Stromal cell of bone marrow (primary cell): ENCODE data around the gene P4HB.

Source experiments
- DNase-seq: peaks from one replicate; pipeline ENCODE4 v3.0.0-alpha.2; 2012; ENCODE audit warnings: low read depth

The P4HB gene

DNA sequence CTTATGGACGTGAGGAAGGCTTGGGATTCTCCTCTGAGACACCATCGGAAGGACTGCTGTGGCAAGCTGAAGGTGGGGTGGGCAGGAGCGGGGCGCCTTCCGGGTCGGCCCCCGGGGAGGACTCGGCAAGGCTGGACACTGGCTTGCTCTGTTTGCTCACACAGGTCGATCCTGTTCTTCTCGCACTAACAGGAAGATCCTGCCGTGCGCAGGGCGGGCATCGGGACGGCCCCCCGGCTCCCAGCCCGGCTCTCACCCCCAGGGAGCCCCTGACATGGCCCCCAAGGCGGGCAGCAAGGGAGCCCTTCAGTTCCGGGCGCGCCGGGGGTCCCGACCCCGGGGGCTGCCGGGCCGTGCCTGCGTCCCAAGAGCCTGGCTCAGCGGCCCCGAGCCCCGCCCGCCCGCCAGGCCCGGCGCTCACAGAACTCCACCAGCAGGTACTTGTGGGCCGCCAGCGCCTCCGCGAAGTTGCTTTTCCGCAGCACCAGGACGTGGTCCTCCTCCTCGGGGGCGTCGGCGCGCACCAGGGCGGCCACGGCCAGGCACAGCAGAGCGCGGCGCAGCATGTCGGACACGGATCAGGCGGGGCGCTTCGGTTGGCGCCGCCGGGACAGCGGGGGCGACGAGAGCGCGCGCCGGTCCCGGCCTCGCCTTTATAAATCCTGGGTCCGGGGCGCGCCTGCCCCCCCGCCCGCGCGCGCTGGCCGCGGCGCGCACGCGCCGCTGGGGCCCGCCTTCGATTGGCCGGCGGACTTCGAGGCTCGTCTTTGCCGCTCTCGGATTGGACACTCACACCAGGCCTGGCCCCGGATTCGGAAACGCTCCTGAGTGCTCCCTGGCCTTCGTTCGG, at the start of gene P4HB:
Gene P4HB (minus strand): TSS at position 630 of the 850 bp plus-strand sequence. CDS start 64 bp downstream, at position 566.
- DNase-seq, result no peak

DNA sequence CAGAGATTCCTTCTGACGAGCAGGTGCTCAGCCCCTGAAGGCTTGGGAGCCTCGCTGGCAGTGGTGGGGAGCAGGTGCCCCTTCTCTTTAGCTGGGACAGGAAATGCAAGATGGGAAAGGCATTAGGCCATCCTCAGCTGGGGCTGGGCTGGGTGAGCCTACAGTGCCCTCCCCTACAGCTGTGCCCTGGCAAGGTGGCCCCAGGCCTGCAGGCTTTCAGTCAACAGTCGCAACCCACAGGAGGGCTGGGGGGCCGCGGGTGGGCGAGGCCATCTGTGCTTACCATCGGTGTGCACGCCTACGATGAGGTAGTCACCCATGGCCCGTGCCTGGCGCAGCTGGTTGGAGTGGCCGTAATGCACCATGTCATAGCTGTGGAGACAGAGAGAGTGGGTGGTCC, 48.9 kb upstream of the P4HB start:
- DNase-seq, result no peak

DNA sequence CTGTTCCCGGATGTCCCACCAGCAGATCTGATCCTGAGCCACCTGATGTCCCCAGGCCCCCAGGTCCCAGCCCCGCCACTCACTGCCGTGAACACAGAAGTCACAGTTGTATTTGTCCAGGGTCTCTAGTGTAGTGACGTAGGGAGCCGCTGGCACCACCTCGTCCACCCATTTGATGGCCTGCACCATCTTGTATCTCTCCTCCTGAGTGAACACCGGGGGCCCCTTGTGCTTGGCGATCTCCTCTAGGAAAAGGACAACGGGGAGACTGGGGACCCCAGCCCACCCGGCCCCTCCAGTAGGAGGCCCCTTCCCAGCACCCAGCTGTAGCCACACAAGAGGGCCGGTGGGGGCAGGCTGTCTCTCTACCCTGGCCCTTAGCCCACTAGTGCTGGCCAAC, 48.5 kb upstream of the P4HB start:
- no peak for DNase-seq

DNA sequence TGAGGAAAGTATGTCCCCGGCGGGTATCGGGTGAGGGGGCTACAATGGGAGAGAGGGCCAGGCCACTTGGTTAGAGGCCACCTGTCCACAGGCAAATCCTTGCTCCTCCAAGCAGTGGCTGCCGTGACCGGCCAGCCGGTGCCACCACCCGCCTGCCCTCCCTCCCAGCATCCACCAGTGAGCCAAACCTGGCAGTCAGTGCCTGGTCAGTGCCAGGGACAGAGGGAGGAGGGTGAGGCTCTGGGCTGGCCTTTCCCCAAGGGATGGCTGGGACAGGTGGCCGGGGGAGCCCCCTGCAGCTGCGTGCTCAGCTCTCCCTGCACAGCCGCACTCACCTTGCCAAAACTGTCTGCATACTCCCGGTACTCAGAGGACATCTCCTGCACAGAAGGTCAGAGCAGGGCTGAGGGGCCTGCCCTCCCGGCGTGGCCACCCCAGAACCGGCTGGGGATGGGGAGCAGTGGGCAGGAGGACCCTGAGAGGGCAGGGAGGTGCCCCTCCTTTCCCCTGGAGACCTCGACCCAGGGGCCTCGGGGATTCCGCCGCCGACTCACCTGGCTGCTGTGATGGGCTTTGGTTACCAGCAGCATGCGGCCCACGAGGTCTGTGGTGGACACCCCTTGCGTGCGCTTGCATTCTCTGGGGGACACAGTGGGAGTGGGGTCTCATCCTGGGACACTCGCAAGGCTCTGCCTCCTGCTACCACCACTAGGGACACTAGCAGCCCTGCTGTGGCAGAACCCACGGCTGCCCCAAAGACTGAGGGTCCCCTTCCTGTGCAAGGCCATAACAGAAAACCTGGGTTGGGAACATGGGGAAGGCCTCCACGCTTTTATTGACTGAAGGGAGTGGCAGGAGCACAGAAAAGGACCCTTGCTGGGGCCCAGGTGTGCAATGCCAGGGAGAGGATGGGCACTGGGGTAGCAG, 47.1 kb upstream of the P4HB start:
- DNase-seq, result no peak

DNA sequence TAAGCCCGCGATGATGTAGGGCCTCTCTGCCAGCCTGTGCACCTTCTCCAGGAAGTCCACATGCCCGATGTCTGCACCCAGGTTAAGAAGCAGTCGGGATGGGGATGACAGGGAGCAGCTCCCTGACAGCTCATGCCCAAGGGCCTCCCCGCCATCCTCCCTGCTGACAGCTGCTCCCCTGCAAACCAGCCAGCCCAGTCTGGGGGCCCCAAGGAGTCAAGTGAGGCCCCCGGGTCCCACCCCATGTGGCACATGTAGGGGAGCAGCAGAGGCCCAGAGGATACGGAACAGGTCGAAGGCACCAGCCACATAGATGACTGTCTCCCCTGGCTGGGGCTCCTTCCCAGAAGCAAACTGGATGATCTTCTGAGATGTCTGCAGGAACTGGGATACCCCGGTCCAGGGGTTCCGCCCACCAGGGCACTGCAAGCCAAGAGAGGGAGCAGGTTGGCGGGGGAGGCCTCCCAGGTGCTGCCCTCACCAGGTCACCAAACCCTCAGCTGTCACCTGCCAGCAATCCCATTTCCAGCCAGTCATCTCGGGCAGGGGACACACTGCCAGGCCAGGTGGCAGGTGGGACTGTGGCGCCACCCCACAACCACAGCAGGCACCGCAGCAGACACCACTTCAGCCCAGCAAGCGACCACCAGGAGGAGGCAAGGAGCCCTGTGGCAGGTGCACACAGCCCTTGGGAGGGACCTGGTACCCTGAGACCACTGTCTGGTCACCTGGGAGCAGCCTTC, 46.3 kb upstream of the P4HB start:
- no peak for DNase-seq

DNA sequence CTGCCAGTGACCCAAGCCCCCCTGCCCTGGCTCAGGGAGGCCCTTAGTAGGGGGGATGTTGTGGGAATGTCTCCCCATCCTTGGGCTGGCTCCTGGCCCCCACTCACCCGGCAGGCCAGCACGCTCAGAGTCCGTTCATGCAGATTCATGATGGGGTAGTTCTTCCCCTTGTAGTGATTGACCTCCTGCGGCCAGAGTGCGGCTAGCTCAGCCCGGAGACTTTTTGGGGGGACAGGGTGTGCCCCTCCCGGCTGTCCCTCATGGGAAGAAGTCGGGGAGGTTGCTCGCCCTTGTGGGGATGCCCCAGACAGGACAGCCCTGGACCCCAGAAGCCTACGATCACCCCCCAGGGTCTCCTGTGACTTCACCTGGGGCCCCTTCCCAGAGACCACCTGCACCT, 45.7 kb upstream of the P4HB start:
- no peak for DNase-seq

DNA sequence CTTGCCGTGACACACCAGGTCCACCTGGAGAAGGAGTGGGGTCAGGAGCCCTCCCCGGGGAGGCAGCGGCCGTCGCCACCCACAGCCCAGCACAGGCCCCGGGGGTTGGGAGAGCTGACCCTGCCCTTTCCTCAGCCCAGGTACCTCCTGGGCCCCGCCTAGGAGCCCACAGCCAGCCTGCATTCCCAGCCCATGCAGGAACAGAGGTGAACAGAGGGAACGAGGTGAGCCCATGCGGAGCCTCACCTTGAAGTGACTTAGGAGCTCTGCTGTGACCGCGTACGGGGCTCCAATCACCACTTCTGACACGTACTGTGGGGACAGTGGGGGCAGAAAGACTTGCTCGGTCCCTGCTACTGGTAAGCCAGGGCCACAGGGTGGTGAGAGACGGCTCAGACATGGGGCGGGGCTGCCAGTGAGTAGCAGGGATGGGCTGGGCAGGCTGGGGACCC, 45.1 kb upstream of the P4HB start:
- DNase-seq, result no peak

DNA sequence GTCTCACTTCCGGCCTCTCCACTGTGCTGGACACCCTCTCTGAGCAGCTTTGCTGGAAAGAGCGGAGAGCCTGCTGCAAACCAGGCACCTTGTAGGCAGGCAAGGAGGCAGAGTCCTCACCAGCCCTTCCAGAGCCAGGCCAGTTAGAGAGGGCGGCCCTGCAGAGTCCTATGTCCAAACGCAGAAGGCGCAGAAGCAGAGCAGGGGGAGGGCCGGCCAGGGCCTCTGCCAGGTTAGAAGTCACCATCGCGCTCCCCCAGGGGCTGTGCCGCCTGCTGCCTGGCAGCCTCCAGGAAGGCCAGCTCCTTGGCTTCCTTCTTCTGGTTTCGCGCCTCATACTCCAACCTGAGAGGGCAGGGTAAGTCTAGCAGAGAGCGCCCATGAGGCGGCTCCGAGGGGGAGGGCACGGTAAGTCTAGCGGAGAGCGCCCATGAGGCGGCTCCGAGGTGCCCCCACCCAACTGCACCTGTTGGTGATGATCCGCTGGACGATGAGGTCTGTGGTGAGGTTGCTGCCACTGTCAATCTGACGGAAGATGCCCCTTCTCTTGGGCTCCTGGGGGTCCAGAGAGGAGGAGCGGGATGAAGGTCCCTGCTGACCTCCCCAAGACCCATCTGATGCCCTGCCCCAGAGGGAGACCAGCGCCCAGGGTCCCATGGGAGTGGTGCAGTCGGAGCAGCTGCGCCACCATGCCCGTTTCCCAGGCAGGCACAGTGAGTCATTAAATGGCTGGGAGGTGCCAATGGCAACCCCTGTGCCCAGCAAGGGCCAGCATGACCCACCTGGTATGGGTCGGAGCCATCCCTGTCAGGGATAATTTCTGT, 44.5 kb upstream of the P4HB start:
- DNase-seq, result no peak

DNA sequence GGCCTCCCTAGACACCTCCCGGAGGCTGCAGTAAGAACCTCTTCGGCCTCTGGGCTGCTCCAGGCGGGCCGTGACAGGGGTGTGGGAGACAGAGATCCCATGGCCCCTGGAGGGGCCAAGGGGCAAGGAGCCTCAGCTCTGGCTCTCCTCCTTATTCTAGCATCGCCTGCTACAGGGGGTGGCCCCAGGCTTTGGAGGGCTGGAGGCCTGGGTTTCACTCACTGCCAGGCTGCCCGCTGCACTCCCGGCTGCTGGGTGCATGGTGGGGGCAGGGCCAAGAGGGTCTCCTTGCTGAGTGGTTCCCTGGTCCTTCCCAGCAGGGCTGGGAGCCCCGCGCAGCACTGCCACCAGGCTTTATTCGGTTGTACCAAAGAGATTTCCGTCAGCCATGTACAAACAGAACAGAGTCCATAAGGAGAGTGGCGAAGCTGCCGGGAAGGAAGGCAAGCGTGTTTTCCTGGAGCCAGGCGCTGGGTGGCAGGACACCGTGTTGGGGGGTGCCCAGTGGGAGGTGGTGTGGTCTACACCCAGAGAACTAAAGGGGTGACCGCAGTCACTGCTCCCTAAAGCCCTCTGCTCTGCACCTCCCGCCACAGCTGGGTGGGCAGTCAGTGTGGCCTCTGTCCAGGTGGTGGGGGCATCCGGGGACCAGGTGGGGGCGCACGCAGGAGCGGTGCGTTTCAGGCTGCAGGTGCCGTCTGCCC, 43.7 kb upstream of the P4HB start:
- DNase-seq, result no peak

DNA sequence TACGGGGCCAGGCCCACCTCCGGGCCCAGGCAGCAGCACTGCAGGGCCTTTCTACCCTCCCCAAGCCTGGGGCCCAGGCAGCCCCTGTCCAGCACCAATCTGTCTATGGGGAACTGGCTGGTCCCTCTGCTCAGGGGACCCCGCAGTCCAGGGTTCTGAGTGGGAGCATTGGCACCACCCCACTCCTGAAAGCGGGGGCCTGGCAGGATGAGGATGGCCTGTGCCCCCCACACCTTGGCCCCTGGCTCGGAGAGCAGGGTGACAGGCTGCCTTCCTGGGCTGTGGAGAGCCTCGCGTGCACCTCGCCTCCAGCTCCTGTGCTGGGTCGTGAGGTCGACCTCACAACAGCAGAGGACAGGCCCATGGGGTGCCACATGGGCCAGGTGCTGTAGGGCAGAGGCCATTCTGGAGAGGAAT, 43.1 kb upstream of the P4HB start:
- no peak for DNase-seq

DNA sequence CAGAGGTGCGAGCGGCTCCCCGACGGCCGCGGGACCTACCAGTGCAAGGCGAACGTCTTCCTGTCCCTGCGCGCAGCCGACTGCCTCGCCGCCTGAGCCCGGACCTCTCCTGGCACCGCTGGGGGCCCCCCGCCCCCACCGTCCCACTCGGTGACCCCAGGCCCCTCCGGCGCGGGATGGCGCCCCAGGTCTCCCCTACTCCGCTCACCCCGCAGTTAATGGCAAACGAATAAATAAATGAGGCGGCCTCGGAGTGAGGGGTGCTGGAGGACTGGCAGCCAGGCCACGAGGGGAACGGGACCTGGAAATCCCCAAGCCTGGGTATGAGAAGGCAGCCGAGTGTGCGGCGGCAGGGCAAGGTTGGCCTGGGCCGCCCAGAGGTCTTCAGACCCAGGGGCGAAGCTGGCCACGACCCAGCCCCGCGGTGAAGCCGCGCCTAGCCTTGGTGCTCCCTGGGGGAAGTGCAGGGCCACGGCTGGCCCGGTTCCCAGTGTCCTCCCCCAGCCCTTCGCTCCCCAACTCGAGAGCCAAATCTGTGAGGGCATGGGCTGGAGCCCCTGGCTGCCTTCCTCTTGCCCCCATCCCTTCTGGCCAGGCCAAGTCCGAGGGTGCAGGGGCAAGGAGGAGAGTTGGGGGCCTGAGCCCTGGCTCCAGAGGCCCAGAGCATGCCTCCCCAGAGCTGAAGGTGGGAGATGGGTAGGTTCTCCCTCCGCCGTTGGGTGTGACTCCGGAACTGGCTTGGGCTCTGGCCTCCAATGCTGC, 42.5 kb upstream of the P4HB start:
- DNase-seq, result no peak

DNA sequence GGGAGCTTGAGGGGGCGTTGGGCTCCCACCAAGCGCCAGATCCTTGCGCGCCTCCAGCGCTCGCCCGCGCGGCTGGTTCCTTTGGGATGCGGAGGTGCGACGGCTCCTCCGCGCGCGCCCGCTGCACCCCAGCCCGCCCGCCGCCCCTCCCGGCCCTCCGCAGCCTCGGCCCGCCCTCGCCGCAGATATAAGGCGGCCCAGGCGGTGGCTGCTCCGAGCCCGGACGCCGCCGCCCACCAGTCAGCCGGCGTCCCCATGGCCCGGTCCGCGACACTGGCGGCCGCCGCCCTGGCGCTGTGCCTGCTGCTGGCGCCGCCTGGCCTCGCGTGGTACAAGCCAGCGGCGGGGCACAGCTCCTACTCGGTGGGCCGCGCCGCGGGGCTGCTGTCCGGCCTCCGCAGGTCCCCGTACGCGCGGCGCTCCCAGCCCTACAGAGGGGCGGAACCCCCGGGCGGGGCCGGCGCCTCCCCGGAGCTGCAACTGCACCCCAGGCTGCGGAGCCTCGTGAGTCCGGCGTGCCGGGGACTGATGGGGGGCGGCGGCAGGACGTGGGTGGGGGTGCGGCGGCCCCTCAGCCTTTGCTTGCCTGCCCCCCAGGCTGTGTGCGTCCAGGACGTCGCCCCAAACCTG, 41.8 kb upstream of the P4HB start, which contains the start of gene NPB:
Gene NPB (plus strand): TSS at position 216 of the 630 bp plus-strand sequence. CDS start 40 bp downstream, at position 256.
- DNase-seq, result no peak

DNA sequence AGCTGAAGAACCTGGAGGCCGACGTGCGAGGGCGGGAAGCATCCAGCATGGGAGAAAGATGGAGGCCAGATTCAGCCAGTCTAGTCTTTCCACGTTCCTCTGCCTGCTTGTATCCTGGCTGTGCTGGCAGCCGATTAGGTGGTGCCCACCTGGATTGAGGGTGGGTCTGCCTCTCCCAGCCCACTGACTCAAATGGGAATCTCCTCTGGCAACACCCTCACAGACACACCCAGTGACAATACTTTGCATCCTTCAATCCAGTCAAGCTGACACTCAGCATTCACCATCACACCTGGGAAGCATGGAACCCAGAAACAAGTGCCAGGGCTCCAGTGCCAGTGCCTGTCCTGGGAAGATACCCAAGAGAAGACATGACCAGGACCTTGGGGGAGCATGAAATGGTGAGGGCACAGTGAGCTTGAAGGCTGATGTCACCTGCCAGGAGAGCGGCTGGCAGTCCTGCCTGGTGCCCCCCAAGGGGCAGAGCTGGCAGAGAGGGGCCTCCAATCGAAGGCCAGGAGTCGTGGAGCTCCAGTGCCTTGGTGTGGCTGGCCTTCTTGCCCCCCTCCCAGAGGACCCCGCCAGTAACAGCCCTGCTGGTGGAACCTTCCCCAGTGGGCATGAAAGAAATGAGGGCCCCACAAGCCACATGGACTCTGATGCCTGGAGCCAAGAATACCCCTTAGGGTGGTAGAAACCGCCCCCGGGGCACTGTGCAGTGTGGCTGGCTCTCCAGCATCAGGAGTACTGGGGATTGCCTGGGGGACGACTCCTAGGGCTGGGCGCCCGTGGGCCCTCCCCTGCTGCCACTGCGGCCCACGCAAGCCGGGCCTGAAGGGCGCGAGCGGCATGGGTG, 41.1 kb upstream of the P4HB start:
- no peak for DNase-seq

DNA sequence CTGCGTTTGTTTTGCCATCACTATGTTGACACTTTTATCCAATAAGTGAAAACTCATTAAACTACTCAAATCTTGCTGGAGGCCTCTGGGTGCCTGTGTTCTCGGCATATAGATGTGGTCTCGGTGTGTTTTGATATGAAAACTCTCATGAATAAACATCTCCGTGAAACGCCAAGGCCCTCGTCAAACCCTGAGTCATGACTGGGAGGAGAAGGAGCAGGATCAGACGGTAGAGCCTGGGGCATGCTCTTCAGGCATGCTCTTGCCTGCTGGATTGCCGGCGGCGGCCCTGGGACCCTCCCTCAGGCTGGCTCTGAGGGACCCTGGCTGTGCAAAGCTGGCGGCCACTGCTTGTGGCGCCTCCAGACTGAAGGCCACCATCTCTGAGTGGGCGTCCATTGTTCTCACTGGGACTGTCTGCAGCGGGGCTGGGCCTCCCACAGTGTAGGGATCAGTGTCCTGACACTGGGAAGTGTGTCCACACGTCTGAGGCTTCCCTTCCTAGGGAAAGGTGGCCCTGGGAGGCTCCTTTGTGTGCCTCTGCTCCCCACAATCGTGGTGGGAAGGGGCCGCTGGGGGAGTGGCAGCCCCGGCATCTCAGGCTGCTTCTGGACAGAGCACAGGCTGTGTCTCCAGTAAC, 40.0 kb upstream of the P4HB start:
- no peak for DNase-seq

DNA sequence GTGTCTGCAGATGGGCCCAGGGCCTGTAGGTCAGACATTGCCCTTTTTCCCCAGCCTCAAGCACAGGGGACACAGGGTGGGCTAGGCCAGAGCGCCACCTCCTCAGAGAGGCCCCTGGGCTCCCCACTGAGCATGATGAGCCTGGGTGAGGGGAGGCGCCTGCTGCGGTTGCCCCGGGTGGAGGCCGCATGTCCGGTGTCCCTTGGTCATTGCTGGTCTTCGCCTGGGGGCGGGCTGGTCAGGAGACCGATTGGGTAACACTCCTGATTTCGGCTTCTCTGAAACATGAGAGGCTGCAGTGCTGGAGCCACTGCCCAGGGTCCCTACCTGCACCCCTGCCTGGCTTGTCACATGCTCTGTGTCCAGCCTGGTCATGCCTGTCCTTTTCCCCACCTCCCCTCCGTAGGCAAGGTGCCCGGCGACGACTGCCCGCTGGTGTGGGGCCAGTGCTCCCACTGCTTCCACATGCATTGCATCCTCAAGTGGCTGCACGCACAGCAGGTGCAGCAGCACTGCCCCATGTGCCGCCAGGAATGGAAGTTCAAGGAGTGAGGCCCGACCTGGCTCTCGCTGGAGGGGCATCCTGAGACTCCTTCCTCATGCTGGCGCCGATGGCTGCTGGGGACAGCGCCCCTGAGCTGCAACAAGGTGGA, 39.3 kb upstream of the P4HB start:
- no peak for DNase-seq

DNA sequence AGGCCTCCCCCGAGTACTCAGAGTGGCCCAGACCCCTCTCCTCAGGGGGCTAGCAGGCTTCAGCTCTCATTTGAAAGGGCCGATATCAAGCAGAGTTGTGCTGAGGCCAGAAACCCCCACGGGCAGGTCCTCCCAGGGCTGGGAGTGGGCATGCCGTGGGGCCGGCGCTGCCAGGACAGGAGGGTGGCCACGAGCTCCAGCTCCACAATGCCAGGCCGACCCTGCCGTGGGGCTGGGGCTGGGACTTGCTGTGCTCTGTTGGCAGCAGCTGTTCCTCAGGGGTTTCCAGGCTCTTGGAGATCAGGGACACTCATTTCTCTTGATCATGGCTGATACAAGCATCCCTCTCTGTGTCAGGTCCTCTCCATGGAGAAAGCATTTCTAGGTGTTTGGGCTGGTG, 38.5 kb upstream of the P4HB start:
- no peak for DNase-seq
